Measurements from ENCODE around the gene RASAL1.
"Not testable (repeated sequence)": the region's sequence is repeated elsewhere in the genome, so short reads cannot be mapped to it uniquely, and the experiment has no call there.

RASAL1 gene

GRCh38 chr12:113141716-113142115, 6.2 kb upstream of the RASAL1 start:
- not testable (repeated sequence) for DNase-seq

- no peak for DNase-seq
These were observed 5.1 kb upstream of the RASAL1 start for GRCh38 chr12:113140706-113141105.

DNA sequence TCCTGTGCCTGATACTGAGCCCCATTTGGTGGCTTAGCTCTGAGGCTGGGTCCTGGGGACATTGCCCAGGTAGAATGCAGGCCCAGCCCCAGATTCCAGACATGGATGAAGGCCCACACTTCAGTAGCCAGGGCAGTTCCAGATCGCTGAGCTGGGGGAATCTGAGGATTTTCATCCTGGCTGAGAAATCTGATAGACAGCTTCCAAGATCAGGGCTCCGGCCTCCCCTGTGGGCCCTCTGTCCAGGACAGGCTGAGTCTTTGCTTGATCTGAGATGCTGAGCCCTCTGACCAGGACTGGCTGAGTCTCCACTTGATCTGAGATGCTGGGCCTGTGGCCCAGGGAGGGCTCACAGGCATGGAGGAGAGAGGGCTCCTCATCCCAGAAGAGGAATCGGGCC, 3.3 kb upstream of the RASAL1 start:
- no peak for DNase-seq

DNA sequence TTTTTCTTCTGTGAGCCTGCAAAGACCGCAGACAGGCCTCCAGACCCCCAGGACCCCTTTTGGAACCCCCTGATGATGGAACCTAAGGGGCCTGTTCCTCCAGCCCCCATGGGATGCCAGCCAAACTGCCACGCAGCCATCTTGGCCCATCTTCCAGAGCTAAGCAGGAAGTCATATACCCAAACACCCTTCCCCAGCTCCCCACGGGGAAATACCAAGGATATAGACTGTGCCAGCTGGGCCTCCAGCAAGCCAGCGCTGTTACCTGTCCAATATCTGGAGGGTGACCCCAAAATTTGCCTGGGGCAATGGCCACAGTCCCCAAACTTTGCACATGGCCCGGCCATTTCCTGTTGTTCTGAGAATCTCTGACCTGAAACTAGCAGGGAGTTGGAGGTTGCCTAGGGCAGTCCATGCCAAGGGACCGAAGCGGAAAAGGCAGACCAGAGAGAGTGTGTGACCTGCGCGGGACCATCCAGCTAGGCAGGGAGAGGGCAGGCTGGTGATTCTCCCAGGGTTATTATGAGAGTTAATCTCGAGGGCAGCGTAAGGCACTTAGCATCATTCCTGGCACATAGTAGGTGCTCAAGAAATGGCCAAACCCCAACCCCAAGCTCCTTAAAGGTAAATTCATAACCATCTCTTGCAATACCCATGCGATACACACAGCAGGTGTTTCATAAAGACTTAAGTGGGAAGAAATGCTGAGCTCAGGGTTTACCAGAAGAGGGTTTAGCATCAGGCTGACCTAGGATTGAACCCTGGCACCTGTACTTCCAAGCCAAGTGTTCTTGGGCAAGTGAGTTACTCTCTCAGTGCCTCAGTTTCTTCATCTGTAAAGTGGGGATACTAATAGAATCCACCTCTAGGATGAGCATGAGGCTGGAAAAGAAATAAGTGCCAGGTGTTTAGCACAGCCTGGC, 2.6 kb upstream of the RASAL1 start:
- DNase-seq, result no peak

DNA sequence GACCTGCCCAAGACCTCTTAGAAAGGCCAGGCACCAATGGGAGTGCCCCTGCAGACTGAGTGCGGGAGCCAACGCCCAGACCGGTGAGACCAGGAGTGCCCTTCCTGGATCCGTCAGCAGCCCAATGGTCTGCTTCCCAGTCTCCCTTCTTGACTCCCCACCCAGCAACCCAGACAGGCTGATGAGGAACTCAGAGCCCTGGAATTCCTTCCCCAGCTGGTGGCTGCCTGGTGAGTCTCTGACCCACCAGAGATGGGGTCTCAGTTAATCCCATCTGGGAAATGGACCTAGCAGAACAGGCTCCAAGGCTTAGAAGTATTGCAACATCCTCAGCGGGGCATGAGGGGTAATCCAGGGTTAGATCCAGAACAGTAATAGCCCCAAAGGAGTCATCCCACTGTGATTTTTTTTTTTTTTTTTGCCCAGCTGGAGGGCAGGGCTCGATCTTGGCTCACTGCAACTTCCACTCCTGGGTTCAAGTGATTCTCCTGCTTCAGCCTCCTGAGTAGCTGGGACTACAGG, 1.5 kb upstream of the RASAL1 start:
- DNase-seq, result no peak

DNA sequence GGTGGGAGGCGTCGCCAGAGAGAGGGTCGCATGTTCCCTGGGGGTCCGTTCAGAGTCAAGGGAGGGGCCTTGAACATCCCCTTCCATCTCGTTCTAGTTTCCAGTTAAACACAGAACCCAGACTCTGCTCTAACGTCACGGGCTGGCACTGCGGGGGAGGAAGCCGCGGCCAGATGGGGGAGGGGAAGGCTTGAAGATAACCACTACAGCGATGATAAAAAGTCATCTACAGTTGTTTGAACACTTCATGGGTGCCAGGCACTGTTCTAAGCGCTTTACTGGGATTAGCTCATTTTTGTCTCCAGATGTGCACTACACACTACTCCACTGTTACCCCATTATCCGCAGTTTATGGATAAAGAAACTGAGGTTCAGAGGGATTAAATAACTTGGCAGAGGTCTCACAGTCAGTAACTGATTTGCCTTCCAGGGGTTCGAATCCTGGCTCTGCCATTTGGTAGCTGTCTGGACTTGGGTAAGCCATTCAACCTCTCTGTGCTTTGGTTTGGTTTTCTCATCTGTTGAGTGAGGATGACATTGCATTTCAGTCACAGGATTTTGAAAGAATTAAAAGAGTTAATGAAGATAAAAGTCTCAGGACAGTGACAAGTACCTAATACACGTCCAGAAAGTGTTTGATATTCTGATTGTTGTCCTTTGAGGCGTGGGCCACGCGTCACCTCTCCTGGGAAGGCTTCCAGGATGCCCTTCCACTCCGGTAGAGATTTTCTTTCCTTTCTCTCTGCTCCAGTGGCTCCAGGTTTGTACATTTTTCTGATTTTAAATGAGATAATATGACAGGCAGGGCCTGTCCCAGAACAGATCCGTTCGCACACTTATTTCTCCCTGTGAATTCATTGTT, 798 bp upstream of the RASAL1 start:
- DNase-seq, result peak; percentile 85

DNA sequence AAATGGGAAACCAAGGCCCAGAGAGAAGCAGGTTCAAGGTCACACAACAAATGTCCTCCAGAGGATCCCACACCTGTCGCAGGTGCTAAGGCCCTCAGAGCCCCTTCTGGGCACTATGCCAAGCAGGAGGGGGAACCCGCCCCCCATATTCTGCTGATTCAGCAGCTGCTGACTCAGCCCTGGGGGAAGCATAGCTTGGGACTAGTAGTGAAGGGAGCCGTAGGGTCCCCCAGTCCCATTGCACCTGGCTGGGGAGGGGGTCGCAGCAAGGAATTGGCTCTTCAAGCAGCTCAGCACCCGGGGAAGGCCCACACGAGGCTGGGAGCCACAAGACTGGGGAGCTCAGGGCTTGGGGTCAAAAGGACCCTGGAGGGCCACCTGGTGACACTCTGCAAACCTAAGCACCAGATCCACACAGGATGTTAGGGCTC, 1.0 kb downstream of the RASAL1 start:
- no peak for DNase-seq

DNA sequence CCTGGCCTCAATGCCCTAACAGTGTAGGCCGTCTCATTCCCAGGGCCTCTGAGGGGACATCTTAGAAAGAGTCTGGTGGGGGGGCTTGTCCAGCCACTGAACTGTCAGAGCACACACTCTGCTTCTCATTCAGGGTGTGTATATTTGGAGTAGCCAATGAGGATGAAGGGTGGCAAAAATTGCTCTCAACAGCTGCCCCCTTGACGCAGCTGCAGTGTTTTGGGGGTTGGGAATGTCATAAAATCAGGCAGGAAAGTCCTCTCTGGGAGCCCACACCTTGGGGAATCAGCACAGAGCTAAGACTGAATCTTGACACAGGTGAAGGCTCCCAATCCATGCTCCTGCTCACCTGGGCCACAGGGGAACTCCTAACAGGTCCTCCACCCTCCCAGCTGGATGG, 1.5 kb downstream of the RASAL1 start:
- DNase-seq, result no peak

DNA sequence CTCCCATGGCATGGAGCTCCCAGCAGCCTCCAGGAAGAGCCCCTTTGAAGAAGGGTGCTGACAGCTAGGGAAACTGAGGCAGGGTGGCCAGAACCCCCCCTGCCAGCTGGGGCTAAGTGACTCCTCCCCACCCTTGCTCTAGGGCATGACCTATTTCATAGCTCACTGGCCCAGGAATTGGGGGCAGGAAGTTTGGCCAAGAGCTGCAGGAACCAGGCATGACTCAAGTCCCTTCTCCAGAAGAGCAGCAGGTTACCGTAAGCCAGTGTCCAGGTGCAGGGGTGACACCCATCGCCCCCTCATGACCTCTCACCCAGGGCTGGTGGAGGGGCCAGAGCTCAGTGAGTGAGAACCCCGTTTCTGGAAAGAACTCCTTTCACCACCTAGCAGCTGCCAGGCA, 1.9 kb downstream of the RASAL1 start:
- no peak for DNase-seq

DNA sequence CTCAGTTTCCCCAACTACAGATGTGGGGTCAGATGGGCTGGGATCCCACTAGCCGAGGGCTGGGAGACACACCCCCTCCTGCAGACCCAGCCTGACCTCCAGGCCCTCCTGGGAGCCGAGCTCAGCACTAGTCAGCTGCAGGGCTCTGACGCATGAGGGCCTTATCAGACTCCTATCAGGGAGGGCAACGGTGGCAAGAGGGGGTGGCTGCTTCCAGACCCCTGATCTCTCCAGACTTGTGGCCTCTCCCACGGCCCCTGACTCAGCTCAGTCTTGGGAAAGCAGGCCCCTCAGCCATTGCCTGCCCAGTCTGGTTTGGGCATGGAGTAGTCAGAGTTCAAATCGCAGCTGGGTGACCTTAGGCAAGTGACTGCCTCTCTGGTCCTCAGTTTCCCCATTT, 2.5 kb downstream of the RASAL1 start:
- no peak for DNase-seq

GRCh38 chr12:113131556-113131955, 4.0 kb downstream of the RASAL1 start:
- no peak for DNase-seq

DNA sequence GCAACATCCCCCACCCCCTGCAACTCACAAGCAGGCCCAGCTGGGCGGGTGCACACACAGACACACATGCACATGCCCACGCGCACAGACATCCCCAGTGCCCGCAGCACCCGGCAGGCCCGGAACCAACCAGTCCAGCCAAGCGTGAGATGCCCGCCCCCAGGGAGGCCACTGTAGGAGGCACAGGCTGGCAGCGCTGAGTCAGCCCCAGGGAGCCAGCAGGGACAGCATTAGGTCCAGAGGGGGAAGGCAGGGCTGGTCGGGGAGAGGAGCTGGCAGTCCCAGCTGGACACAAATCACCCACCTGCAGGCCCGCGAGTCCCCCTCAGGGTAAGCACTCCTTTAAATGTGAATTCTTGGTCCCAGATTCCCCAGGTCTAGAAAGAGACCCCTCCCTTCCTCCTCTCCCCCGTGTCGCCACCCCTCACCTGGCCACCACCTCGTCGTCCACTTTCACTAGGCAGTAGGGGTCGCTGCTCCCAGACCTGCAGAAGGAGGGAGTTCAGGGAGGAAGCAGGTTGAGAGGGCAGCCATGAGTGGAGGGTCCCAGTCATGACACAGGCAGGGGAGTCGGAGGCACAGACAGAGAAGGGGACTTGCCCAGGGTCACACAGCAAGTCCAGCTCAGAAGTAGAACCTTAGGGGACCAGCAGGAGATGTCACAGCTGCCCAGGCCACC, 5.0 kb downstream of the RASAL1 start:
- no peak for DNase-seq

DNA sequence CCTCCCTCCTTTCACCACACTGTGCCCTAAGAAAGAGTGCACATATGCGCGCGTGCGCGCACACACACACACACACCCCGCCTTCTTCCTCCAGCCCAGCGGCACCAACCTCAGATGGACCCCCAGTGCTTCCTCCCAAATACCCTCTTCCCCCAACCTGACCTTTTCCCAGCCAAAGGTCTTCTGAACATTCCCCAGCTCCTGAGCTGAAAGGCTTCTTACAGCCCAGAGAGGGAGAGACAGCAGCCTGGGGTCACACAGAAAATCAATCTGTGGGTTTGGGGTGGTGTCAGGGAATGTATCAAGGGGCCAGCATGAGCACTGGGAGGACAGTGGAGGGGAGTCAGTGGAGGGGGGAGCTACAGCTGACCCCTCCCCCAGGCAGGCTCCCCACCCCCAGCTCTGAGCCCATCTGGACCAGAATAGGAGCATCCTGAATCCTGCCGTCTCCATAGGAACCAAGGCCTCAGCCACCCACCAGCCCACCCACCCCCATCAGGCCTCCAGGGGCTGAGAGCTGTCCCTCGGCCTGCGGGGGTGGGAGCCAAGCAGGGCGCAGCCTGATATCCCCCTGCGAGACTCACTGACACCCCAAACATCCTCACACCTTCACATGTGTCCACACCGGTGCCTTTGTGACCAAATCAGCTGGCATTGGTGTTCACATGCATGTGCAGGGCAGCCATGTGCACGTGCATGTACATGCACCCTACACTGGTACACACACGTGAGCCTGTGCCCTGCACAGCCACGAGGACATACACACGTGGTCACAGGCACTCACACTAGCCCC, 5.7 kb downstream of the RASAL1 start:
- no peak for DNase-seq

DNA sequence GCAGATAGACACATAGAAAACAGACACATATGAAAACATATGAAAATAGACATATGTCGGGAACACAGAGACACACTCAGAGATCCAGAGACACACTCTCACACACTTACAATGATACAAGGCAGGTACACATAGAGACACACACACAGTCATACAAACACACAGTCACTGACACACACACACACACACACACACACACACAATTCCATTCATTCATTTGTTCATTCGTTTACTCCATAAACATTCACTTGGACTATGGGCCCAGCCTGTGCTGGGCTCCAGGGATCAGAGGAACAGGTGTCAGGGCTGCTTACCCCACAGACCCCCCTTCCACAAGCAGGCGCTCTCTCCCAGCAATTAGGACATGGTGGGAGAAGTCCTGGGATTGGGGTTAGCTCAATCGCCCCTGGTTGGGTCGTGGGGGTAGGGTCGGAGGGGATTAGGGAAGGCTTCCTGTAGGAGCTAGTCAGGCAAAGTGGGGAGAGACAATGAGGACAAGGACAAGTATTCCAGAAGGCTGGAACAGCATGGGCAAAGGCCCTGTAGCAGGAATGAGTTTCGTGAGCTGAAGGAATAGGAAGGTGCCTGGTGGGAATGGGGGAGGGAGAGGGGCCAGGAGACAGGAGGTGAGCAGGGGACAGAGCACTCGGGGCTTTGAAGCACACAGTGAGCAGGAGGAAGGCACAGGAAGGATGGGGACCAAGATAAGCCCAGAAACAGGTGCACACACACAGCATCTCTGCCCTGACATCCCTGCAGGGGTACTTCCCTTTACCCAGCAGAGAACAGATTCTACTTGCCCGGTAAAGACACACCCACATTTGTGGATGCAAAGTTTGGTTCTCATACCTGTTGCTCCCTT, 6.5 kb downstream of the RASAL1 start:
- no peak for DNase-seq

DNA sequence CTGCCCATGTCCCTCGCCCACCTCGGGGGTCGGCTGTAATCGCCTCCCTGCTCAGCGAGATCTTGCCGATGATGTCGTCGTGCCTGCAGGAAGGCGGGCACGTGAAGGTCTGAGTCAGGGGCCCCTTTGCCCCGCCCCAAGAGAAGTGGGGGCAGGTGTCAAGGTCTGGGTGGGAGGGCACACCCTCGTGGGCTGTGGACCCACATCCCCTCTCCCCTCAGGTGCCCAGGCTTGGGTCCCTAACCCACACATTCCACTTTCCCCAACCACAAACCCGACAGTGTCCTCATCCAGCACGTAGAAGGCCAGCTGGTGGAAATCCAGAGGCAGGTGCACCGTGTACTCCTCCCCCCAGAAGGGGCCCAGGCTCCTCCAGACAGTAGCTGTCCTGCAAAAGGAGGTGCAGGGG, 7.8 kb downstream of the RASAL1 start:
- no peak for DNase-seq

DNA sequence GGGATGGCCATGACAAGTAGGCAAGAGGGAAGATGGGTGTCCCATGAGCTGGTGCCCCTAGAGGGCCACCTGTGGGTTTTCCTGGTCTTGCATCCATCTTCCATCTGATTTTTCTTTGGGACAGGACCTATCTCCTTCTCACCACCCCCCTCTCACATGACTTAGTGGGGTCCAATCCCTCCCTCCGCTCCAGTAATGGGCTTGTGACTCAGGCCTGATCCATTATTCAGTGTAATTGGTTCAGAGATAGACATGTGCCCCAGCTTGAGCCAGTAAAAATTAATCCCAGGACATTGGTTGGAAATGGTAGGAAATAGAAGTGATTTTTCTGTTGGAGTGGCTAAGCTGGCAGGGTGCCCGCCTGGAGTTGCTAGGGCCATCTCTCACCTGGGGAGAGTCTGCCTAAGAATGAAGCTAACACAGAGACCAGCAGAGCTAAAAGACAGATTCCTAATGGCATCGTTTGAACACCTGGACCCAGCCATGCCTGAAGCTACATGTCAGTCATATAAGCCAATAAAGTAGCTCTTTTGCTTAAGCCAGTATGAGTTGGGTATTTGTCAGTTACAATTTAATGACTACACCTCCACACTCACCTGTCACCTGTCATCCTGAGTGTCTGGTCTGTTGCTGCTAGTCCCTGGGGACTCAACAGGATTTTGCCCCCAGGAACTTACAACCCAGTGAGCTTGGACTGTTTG, 14.7 kb downstream of the RASAL1 start:
- DNase-seq, result no peak

DNA sequence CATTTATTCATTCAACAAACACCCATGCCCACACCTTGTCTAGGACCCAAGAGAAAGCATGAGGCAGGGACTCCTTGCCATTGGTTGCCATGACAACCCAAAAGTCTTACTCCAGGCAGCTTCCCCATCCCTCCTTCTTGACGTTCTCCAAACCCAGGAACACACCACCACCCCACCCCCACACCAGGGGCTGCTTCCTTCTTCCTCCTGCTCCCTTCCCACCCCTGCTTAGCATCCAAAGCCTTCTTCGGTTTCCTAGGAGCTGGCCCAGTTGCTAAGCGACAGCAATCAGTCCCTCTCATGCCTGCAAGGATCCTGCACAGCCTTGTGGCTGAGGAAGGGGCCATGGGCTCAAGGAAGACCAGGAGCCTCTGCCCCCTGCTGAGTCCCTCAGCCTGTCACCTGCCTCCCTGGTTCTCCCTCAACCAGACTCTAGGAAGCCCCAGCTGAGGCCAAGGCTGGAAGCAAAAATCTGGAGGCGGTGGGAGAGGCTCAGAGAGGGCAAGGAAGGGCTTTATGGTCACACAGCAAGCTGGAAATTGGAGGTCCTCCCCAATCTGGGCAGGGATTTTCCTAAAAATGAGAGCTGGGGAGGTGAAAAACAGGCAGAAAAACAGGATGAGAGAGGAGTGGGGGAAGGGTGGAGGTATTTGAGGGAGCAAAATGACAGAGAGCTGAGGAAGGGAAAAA, 15.4 kb downstream of the RASAL1 start:
- DNase-seq, result no peak

GRCh38 chr12:113118142-113118541, 17.4 kb downstream of the RASAL1 start:
- no peak for DNase-seq

DNA sequence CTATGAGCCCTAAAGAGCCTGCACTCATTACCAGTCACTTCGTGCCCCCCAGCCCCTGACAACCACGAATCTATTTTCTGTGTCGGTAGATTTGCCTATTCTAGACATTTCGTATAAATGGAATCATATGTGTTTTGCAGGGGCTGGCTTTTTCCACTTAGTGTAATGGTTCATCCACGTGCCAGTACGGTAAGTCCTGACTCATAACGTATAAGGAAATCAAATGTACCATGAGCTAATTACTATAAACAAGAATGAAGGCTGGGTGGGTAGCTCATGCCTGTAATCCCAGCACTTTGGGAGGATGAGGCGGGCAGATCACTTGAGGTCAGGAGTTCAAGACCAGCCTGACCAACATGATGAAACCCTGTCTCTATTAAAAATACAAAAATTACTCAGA, 17.9 kb downstream of the RASAL1 start:
- DNase-seq, result not testable (repeated sequence)

DNA sequence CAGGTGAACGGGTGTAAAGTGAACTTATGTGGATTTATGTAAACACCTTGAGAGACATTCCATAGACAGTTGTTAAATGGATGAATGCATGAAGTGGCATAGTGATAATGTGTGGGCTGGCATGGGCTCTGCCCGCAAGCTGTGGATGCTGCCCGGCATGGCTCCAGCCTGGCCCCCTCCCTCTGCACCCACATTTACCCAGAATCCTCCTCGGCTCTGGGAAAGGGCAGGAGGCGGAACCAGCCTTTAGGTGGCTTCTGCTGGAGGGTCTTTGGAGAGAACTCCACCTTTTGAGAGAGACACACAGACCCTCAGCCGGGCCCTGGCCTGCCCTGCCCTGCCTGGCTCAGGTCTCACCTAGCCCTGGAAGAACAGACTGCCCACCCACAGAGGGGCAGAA, 18.7 kb downstream of the RASAL1 start:
- DNase-seq, result no peak
